Naive thymus-derived CD8-positive, alpha-beta T cell (primary cell): ENCODE results near the gene ATXN7L2. TPM values are rescaled to one million over a fixed set of nuclear protein-coding genes. Genes with fewer than 3 reads are reported as not detected.

Experiments
- polyA plus RNA-seq, 3 donors: library from polyadenylated mRNA; unstranded; fragments of 300-500 nt; fragmentation: Illumina TruSeq; gene quantifications; one replicate each; pipeline ENCODE4 v1.2.3, GENCODE V29; 2021
- total RNA-seq, 8 experiments: library from RNA in 2 of 8; stranded (reverse) in 2 of 8; gene quantifications; one replicate each; pipeline ENCODE4 v1.2.3 and lab custom pipeline; 2021 to 2026

ATXN7L2 gene
- total and polyA plus RNA-seq, 5 experiments from 2014 or later, result 4.3 to 14.1 (median 10.7) TPM

Other genes with a start within 250 kb of the ATXN7L2 start
- 1 to 10 TPM; 5.4 to 6.8 TPM for gene CELSR2, start 234.4 kb upstream of the ATXN7L2 start, total RNA-seq
- gene CELSR2, start 234.4 kb upstream of the ATXN7L2 start, polyA plus RNA-seq, result under 1 TPM; 0.20 to 0.94 (median 0.30) TPM
- gene PSRC1, start 200.8 kb upstream of the ATXN7L2 start, total RNA-seq, result under 1 TPM in 1 of 2 experiments, not detected in 1; 0.31 TPM
- under 1 TPM in 1 of 3 donors, not detected in 2; 0.89 TPM for gene PSRC1, start 200.8 kb upstream of the ATXN7L2 start, polyA plus RNA-seq
- not detected for gene MYBPHL, start 176.9 kb upstream of the ATXN7L2 start, total RNA-seq
- not detected for gene MYBPHL, start 176.9 kb upstream of the ATXN7L2 start, polyA plus RNA-seq
- 1 to 10 TPM; 2.2 to 2.5 TPM for gene SORT1, start 86.0 kb upstream of the ATXN7L2 start, total RNA-seq
- gene SORT1, start 86.0 kb upstream of the ATXN7L2 start, polyA plus RNA-seq, result 1 to 10 TPM in 2 of 3 donors, under 1 TPM in 1; 0.43 to 1.6 (median 1.2) TPM
- 10 to 100 TPM; 71.1 to 74.5 TPM for gene PSMA5, start 57.5 kb upstream of the ATXN7L2 start, total RNA-seq
- 10 to 100 TPM; 73.8 to 93.9 (median 84.6) TPM for gene PSMA5, start 57.5 kb upstream of the ATXN7L2 start, polyA plus RNA-seq
- not detected for gene SYPL2, start 17.4 kb upstream of the ATXN7L2 start, total RNA-seq
- gene SYPL2, start 17.4 kb upstream of the ATXN7L2 start, polyA plus RNA-seq, result under 1 TPM in 1 of 3 donors, not detected in 2; 0.22 TPM
- gene CYB561D1, start 10.2 kb downstream of the ATXN7L2 start, total RNA-seq, result 10 to 100 TPM; 29.5 to 33.6 TPM
- gene CYB561D1, start 10.2 kb downstream of the ATXN7L2 start, polyA plus RNA-seq, result 10 to 100 TPM; 12.4 to 20.2 (median 13.9) TPM
- 10 to 100 TPM; 32.8 to 33.3 TPM for gene AMIGO1, start 25.8 kb downstream of the ATXN7L2 start, total RNA-seq
- gene AMIGO1, start 25.8 kb downstream of the ATXN7L2 start, polyA plus RNA-seq, result 10 to 100 TPM; 17.8 to 42.2 (median 25.4) TPM
- 1 to 10 TPM; 1.0 to 1.2 TPM for gene GPR61, start 56.0 kb downstream of the ATXN7L2 start, total RNA-seq
- gene GPR61, start 56.0 kb downstream of the ATXN7L2 start, polyA plus RNA-seq, result 1 to 10 TPM in 1 of 3 donors, under 1 TPM in 1, not detected in 1; 0.71 to 1.1 TPM
- 1 to 10 TPM; 6.8 to 7.3 TPM for gene GNAI3, start 64.7 kb downstream of the ATXN7L2 start, total RNA-seq
- gene GNAI3, start 64.7 kb downstream of the ATXN7L2 start, polyA plus RNA-seq, result 1 to 10 TPM; 7.1 to 7.7 (median 7.7) TPM
- not detected for gene GNAT2, start 135.7 kb downstream of the ATXN7L2 start, total RNA-seq
- not detected for gene GNAT2, start 135.7 kb downstream of the ATXN7L2 start, polyA plus RNA-seq
- gene AMPD2, start 135.9 kb downstream of the ATXN7L2 start, total RNA-seq, result 10 to 100 TPM; 71.1 to 76.0 TPM
- 10 to 100 TPM; 21.9 to 33.9 (median 24.4) TPM for gene AMPD2, start 135.9 kb downstream of the ATXN7L2 start, polyA plus RNA-seq
- gene GSTM4, start 172.2 kb downstream of the ATXN7L2 start, total RNA-seq, result 1 to 10 TPM; 2.5 to 3.8 TPM
- 10 to 100 TPM in 2 of 3 donors, 1 to 10 TPM in 1; 8.6 to 17.4 (median 17.3) TPM for gene GSTM4, start 172.2 kb downstream of the ATXN7L2 start, polyA plus RNA-seq
- gene GSTM2, start 184.2 kb downstream of the ATXN7L2 start, total RNA-seq, result 10 to 100 TPM; 70.7 to 75.9 TPM
- 10 to 100 TPM; 20.8 to 51.7 (median 40.7) TPM for gene GSTM2, start 184.2 kb downstream of the ATXN7L2 start, polyA plus RNA-seq
- under 1 TPM in 1 of 2 experiments, not detected in 1; 0.38 TPM for gene GSTM1, start 203.9 kb downstream of the ATXN7L2 start, total RNA-seq
- gene GSTM1, start 203.9 kb downstream of the ATXN7L2 start, polyA plus RNA-seq, result 10 to 100 TPM in 2 of 3 donors, not detected in 1; 54.7 to 62.0 TPM
- not detected for gene GSTM5, start 228.3 kb downstream of the ATXN7L2 start, total RNA-seq
- 1 to 10 TPM in 1 of 3 donors, not detected in 2; 1.1 TPM for gene GSTM5, start 228.3 kb downstream of the ATXN7L2 start, polyA plus RNA-seq